Stimulated activated naive CD8-positive, alpha-beta T cell treated with anti-CD3 and anti-CD28 coated beads, Interleukin-15, Interleukin-2, amounts not matched to agents 100 U/mL and 50 U/mL, for 24 hours (primary cell): ENCODE results near the gene PCBP3.
"Not testable (repeated sequence)": the region's sequence is repeated elsewhere in the genome, so short reads cannot be mapped to it uniquely, and the experiment has no call there.

Source experiments
- ATAC-seq: fragments of 150-1000 bp; cut with Tn5 transposase; one replicate; pipeline ENCODE4 v1.10.0; 2021
- DNase-seq: peaks from one replicate; pipeline ENCODE4 v3.0.0; 2021

PCBP3 gene

GRCh38 chr21:45828580-45829570 lies 185.3 kb downstream of the PCBP3 start:
- DNase-seq (no peak), ATAC-seq (no peak)

GRCh38 chr21:45829668-45830067 lies 186.1 kb downstream of the PCBP3 start:
- DNase-seq (no peak), ATAC-seq (no peak)

DNA sequence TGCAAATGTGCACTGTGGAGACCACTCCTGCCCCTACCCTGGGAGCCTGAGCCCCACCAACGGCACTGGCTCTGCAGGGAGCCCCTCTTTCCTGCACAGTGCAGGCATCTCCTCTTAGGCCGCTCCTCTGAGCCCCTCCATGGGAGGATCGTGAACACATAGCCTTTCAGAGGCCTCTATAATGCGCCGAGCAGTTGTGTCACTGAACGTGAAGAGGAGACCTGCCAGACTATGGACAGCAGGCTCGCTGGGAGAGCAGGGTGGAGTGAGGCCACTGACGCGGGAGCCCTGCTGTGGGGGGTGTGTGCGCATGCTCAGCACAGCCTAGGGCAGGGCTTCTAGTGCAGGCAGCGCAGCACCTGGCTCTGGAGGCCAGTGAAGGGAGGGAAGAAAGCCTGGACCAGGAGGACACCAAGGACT lies 186.7 kb downstream of the PCBP3 start:
- DNase-seq (no peak), ATAC-seq (no peak)

GRCh38 chr21:45830720-45831366 lies 187.3 kb downstream of the PCBP3 start:
- ATAC-seq: no peak

DNA sequence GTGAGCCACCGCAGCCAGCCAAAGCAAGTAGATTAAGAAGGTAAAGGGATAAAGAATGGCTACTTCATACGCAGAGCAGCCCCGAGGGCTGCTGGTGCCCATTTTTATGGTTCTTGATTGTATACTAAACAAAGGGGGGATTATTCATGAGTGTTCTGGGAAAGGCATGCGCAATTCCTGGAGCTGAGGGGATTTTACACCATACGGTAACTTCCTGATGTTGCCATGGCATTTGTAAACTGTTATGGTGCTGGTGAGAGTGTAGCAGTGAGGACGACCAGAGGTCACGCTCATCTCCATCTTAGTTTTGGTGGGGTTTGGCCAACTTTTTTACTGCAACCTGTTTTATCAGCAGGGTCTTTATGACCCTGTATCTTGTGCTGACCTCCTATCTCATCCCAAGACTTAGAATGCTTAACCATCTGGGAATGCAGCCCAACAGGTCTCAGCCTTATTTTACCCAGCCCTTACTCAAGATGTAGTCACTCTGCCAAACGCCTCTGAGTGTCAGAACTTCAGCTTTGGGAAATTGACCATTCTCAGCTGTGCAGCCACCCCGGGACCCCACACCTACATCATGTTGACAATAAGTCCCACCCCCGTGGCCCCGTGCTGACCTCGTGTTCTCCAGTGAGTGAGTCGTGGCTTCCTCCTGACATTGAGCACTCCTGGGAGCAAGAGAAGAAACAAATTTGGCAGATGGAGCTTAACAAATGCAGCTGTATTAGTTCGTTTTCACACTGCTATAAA lies 188.6 kb downstream of the PCBP3 start:
- no peak for ATAC-seq
- DNase-seq: no peak

More at GRCh38 chr21:45830720-45831366, 187.3 kb downstream of the PCBP3 start:
- DNase-seq: no peak

DNA sequence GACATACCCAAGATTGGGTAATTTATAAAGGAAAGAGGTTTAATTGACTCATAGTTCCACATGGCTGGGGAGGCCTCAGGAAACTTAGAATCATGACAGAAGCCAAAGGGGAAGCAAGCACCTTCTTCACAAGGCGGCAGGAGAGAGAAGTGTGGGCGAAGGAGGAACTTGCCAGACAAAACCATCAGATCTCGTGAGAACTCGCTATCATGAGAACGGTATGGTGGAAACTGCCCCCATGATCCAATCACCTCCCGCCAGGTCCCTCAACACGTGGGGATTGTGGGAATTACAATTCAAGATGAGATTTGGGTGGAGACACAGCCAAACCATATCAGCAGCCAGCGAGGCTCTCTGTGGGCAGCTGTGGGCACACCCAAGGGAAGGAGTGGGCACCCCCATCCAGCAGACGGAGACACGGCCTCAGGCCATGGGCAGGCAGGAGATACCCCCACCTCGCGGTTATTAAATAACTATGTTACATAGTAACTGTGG lies 189.3 kb downstream of the PCBP3 start:
- not testable (repeated sequence) for DNase-seq, ATAC-seq

- ATAC-seq: no peak
Measured at GRCh38 chr21:45833414-45833813, 189.9 kb downstream of the PCBP3 start.

GRCh38 chr21:45834026-45834715 lies 190.6 kb downstream of the PCBP3 start:
- ATAC-seq (no peak), DNase-seq (no peak)

More at GRCh38 chr21:45833414-45833813, 189.9 kb downstream of the PCBP3 start:
- DNase-seq: no peak

- no peak for DNase-seq
- no peak for ATAC-seq
Measured at GRCh38 chr21:45834821-45835293, 191.3 kb downstream of the PCBP3 start.

- ATAC-seq (no peak), DNase-seq (no peak)
Measured at GRCh38 chr21:45835301-45836267, 192.1 kb downstream of the PCBP3 start.

- DNase-seq (no peak), ATAC-seq (no peak)
Measured at GRCh38 chr21:45836268-45836655, 192.7 kb downstream of the PCBP3 start.

DNA sequence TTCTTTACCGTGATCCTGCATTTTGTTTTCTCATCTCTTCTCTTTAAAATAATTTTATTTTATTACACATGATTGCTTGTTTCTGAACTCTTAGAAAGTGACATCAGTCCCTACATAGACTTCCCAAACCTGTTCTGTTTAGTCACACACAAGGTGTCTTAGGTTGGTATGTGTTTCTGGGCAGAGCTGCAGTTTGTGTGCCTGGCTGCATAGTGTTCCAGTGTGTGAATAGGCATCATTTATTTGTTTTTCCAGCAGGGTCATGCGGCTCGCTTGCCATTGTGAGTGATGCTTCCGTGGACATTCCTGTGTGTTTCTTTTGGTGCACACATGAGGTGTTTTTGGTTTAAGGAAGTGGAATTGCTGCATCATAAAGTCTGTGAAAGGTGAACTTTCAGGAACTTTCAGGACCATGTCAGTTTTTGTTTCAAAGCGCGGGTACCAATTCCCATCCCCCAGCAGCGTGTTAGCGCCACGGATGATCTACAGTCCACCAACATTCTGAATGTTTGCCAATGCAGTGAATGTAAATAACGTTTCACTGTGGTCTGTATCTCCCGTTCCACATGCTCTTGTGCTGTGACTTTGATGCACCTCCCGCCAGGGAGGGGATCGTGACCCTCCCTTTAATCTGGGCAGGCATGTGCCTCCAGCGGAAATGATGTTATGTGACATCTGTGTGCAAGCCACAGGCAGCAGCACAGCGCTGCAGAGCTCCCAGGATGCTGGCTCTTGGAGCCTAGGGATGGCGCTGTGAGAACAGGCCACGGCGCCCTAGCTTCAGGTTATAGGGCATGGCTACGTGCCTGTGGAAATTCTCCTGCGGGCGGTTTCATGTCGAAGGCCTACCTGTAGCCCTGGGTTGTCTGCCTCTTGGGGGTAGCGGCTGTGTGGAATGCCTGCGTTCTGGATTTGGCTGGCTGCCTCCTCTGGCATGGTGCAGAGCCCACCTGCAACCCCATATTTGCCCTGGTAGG lies 193.5 kb downstream of the PCBP3 start:
- no peak for ATAC-seq
- DNase-seq: no peak

DNA sequence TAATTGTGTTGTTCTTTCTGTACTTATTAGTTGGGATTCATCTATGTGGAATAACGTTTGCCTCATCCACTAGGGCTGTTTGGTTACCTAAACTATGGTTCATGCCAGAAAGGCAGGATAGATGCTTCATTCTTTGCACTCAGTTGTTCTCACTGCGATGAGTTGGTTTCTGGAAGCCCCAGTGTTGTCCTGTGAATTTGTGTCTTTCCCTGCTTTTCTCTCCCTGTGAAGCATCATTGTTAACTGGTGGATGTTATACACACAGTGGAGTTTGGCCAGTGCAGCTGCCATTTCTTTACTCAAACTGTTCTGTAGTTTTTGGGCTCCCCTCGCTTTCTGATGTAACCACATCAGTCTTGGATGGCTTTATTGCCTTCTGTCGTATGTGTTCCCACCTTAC lies 194.4 kb downstream of the PCBP3 start:
- DNase-seq: no peak
- no peak for ATAC-seq

DNA sequence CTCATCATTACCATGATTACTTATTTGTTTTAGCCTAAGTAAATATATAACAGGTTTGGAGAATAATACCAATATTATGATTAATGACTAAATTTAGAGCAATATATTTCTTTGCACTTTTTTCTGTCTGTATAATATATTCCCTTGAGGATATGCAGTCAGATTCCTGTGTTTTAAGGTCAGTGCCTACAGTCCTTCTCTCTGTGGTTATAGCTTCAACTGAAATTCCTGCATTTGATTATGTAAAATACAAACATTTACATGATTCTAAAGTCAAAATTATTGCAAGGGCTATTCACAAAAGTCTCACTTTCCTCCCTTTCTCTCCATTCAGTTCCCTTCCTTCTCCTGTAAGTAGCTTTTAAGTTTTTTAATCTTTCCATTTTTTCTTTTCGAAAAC lies 195.1 kb downstream of the PCBP3 start:
- ATAC-seq (no peak), DNase-seq (no peak)

DNA sequence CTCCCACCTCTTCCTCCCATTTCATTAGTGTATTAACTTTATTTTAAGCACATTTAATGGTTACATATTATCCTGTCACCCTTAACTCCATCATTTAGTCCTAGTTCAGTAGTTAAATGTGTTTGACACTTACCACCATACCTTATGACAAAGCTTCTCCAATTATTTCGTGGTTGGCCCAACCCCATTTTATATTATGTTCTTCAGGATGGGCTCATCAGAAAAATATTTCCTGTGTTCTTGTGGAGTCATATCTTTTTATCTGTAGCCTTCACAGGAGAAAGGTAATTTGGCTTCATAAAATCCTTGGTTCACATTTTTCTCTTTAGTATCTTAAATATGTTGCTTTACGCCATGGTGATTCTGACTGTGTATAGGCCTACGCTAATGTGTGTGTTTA lies 195.7 kb downstream of the PCBP3 start:
- ATAC-seq (no peak), DNase-seq (no peak)

- ATAC-seq: no peak
Measured at GRCh38 chr21:45841033-45841432, 197.5 kb downstream of the PCBP3 start.

GRCh38 chr21:45843426-45843825 lies 199.9 kb downstream of the PCBP3 start:
- ATAC-seq (no peak), DNase-seq (no peak)

More at GRCh38 chr21:45841033-45841432, 197.5 kb downstream of the PCBP3 start:
- DNase-seq: no peak

DNA sequence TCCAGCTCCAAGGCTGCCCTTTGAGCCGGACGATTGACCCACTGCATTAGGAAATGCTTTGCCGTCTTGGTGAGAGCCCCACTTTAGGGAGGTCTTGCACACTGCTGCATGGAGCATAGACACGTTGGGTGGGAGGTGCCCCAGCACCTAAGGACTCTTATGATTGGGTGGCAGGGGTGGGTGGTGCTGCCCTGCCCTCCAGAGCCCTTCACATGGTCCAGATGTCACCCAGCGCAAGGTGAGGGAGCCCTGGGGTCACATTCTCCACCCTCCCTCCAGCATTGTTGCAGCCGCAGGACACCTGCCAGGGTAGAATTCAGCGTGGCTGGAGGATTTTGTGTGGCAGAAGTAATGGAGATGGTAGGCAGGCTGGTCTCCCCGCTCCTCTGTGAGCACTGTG lies 200.7 kb downstream of the PCBP3 start:
- no peak for DNase-seq
- ATAC-seq: no peak
